ENCODE data around the gene DOK5. TPM values are rescaled to one million over a fixed set of nuclear protein-coding genes. Genes with fewer than 3 reads are reported as not detected.

The DOK5 gene
- polyA plus RNA-seq, 1 of the 3 experiments (the other 2 are of a cell fraction) = 12.4 TPM

- Histone ChIP-seq H3K4me3 (ENCODE audit: low read depth in 2 of 2, low read length in 1 of 2) (no peak overlapping the region), H3K4me1 (ENCODE audit: control insufficient read depth in 1 of 2, insufficient read depth in 2 of 2, low read depth in 1 of 2, low read length in 1 of 2) (no peaks in the 10 kb centered on the region), H2AFZ (ENCODE audit: low read depth) (no peak overlapping the region), H4K20me1 (ENCODE audit: insufficient read depth) (no peaks in the 10 kb centered on the region), H3K27me3 (ENCODE audit: insufficient read depth) (peaks cover 18% of the 10 kb centered on the region; the same call in 1 of the 2 replicates), H3F3A (replicated peaks; ENCODE audit: insufficient read depth) (no peaks in the 10 kb centered on the region), H3K79me2 (ENCODE audit: insufficient read depth) (no peaks in the 10 kb centered on the region), H3K27ac (ENCODE audit: low read depth in 2 of 2, low read length in 1 of 2) (no peak overlapping the region), H3K9ac (no peak overlapping the region), H3K9me3 (no peaks in the 10 kb centered on the region), H3K9me2 (no peaks in the 10 kb centered on the region), H3K4me2 (no peak overlapping the region), H3K36me3 (replicated peaks in 1 of 2; ENCODE audit: control insufficient read depth in 1 of 2, insufficient read depth in 2 of 2, low read length in 1 of 2) (no peaks in the 10 kb centered on the region)
- WGBS (ENCODE audit: low lambda C conversion rate) = 9% methylated on average over 2 of the region's 2 CpGs
- POLR2A ChIA-PET = no interaction called here
- no peak for DNase-seq
- CTCF ChIA-PET = no interaction called here
- TF ChIP-seq POLR2AphosphoS5 (IDR thresholded peaks at IDR 0.05; ENCODE audit: low read depth, low read length) (no peak), FOXM1 (IDR thresholded peaks at IDR 0.05; ENCODE audit: low read depth) (no peak), CTCF (IDR thresholded peaks at IDR 0.05) (no peak), RCOR1 (IDR thresholded peaks at IDR 0.05; ENCODE audit: low read length) (no peak), RXRA (IDR thresholded peaks at IDR 0.05; ENCODE audit: borderline replicate concordance, low read depth) (no peak), SIN3A (IDR thresholded peaks at IDR 0.05; ENCODE audit: borderline replicate concordance, low read depth, low read length) (no peak), TEAD4 (IDR thresholded peaks at IDR 0.05; ENCODE audit: borderline replicate concordance, insufficient read depth) (no peak), USF1 (IDR thresholded peaks at IDR 0.05; ENCODE audit: borderline replicate concordance, low read depth) (no peak), YY1 (IDR thresholded peaks at IDR 0.05; ENCODE audit: low read depth) (no peak), FOXJ3 (CRISPR knock-in tag; IDR thresholded peaks at IDR 0.05) (no peak), FOSL2 (IDR thresholded peaks at IDR 0.05; ENCODE audit: borderline replicate concordance, low read depth) (no peak), NRF1 (IDR thresholded peaks at IDR 0.05; ENCODE audit: low read depth, low read length) (no peak), CHD2 (IDR thresholded peaks at IDR 0.05; ENCODE audit: low read length, partially characterized antibody) (no peak), EZH2phosphoT487 (IDR thresholded peaks at IDR 0.05; ENCODE audit: borderline replicate concordance, low read depth) (no peak), GABPA (IDR thresholded peaks at IDR 0.05; ENCODE audit: low read depth) (no peak), NFIC (IDR thresholded peaks at IDR 0.05; ENCODE audit: borderline replicate concordance) (no peak), USF2 (IDR thresholded peaks at IDR 0.05; ENCODE audit: borderline replicate concordance, low read depth, low read length) (no peak)
- TF ChIP-seq, protein P1, sequence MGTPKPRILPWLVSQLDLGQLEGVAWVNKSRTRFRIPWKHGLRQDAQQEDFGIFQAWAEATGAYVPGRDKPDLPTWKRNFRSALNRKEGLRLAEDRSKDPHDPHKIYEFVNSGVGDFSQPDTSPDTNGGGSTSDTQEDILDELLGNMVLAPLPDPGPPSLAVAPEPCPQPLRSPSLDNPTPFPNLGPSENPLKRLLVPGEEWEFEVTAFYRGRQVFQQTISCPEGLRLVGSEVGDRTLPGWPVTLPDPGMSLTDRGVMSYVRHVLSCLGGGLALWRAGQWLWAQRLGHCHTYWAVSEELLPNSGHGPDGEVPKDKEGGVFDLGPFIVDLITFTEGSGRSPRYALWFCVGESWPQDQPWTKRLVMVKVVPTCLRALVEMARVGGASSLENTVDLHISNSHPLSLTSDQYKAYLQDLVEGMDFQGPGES (IDR thresholded peaks at IDR 0.05; ENCODE audit: low read depth, low read length) = no peak
- TF ChIP-seq, protein P2, sequence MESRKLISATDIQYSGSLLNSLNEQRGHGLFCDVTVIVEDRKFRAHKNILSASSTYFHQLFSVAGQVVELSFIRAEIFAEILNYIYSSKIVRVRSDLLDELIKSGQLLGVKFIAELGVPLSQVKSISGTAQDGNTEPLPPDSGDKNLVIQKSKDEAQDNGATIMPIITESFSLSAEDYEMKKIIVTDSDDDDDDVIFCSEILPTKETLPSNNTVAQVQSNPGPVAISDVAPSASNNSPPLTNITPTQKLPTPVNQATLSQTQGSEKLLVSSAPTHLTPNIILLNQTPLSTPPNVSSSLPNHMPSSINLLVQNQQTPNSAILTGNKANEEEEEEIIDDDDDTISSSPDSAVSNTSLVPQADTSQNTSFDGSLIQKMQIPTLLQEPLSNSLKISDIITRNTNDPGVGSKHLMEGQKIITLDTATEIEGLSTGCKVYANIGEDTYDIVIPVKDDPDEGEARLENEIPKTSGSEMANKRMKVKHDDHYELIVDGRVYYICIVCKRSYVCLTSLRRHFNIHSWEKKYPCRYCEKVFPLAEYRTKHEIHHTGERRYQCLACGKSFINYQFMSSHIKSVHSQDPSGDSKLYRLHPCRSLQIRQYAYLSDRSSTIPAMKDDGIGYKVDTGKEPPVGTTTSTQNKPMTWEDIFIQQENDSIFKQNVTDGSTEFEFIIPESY (IDR thresholded peaks at IDR 0.05; ENCODE audit: borderline replicate concordance, low read depth) = no peak
Observed at GRCh38 chr20:54454982-54455381, 20.4 kb upstream of the DOK5 start.
